Hepatocyte (in vitro differentiated cells): ENCODE measurements around the gene RAB40AL. TPM values are rescaled to one million over a fixed set of nuclear protein-coding genes. Genes with fewer than 3 reads are reported as not detected.
"Not testable (repeated sequence)": the region's sequence is repeated elsewhere in the genome, so short reads cannot be mapped to it uniquely, and the experiment has no call there.

ENCODE experiments used
- DNase-seq: peaks from one replicate; pipeline ENCODE4 v3.0.0-alpha.2; 2016; ENCODE audit warnings: low spot score
- H2AFZ ChIP-seq: fragments of 200-600 bp; sonication (generic); 2 replicates; pipeline ENCODE4 v1.6.0; 2016; ENCODE audit warnings: antibody characterized with exemption, mild to moderate bottlenecking
- H3K27ac ChIP-seq: fragments of 200-600 bp; sonication (generic); 2 replicates; pipeline ENCODE4 v1.5.1; 2016; ENCODE audit warnings: mild to moderate bottlenecking
- H3K27me3 ChIP-seq: fragments of 200-600 bp; sonication (generic); 2 replicates; pipeline ENCODE4 v1.6.1; 2016
- H3K36me3 ChIP-seq: fragments of 200-600 bp; sonication (generic); replicated peaks from 2 replicates; pipeline ENCODE4 v1.5.1; 2016; ENCODE audit warnings: low read depth; ENCODE audit not compliant: insufficient read depth
- H3K4me1 ChIP-seq: fragments of 200-600 bp; sonication (generic); 2 replicates; pipeline ENCODE4 v1.5.1; 2016; ENCODE audit warnings: mild to moderate bottlenecking, moderate library complexity; ENCODE audit not compliant: insufficient read depth
- H3K4me2 ChIP-seq: fragments of 200-600 bp; sonication (generic); 2 replicates; pipeline ENCODE4 v1.6.0; 2016
- H3K4me3 ChIP-seq: fragments of 200-600 bp; sonication (generic); 2 replicates; pipeline ENCODE4 v1.5.1; 2016; ENCODE audit warnings: mild to moderate bottlenecking
- H3K79me2 ChIP-seq: fragments of 200-600 bp; sonication (generic); 2 replicates; pipeline ENCODE4 v1.6.0; 2017; ENCODE audit warnings: mild to moderate bottlenecking
- H3K9me2 ChIP-seq: fragments of 200-600 bp; sonication (generic); replicated peaks from 2 replicates; pipeline ENCODE4 v1.6.0; 2017; ENCODE audit warnings: mild to moderate bottlenecking; ENCODE audit not compliant: insufficient read depth
- H3K9me3 ChIP-seq: fragments of 200-600 bp; sonication (generic); 2 replicates; pipeline ENCODE4 v1.5.1; 2016; ENCODE audit warnings: low read depth, mild to moderate bottlenecking
- H4K20me1 ChIP-seq: fragments of 200-600 bp; sonication (generic); 2 replicates; pipeline ENCODE4 v1.6.0; 2016; ENCODE audit warnings: mild to moderate bottlenecking; ENCODE audit not compliant: insufficient read depth, poor library complexity, severe bottlenecking
- CTCF ChIP-seq: fragments of 200-600 bp; sonication (generic); IDR thresholded peaks from 2 replicates; pipeline ENCODE4 v1.5.1; 2016; ENCODE audit warnings: antibody characterized with exemption, mild to moderate bottlenecking; ENCODE audit not compliant: poor library complexity
- EZH2 ChIP-seq: fragments of 200-600 bp; sonication (generic); IDR thresholded peaks from 2 replicates; pipeline ENCODE4 v1.6.1; 2016; ENCODE audit warnings: antibody characterized with exemption, mild to moderate bottlenecking, borderline replicate concordance
- EZH2phosphoT487 ChIP-seq: fragments of 200-600 bp; sonication (generic); IDR thresholded peaks from one replicate; pipeline ENCODE4 v1.6.1; 2018; ENCODE audit warnings: antibody characterized with exemption, mild to moderate bottlenecking, low read depth, moderate library complexity; ENCODE audit not compliant: unreplicated experiment, severe bottlenecking
- WGBS: methylation state at CpG from one replicate; pipeline ENCODE4 v1.1.6; 2016; ENCODE audit warnings: low lambda C conversion rate; ENCODE audit errors: missing lambda C conversion rate; 5-methylcytosine and 5-hydroxymethylcytosine counted together
- polyA plus RNA-seq: library from polyadenylated mRNA; unstranded; fragments of >200 nt; fragmentation: Nextera tagmentation; extraction: Ambion mirVana; gene quantifications from 2 replicates; pipeline ENCODE4 v1.2.1, GENCODE V29; 2016
- total RNA-seq: library from RNA; depleted of rRNA; stranded (reverse); fragments of >200 nt; gene quantifications from 2 replicates; pipeline ENCODE4 v1.2.3, GENCODE V29; 2014

The RAB40AL gene
- total and polyA plus RNA-seq, 2 experiments from 2014 or later: 0.80 TPM; not detected in 1

- H2AFZ ChIP-seq: no peak overlapping the region
- no peaks in the 10 kb centered on the region for H3K27me3 ChIP-seq
- no peak for DNase-seq
- H3K9me2 ChIP-seq: no peaks in the 10 kb centered on the region
- no peak overlapping the region for H3K4me2 ChIP-seq
- H3K4me1 ChIP-seq: no peaks in the 10 kb centered on the region
- H3K9me3 ChIP-seq: no peaks in the 10 kb centered on the region
- H3K27ac ChIP-seq: no peak overlapping the region
- no peaks in the 10 kb centered on the region for H3K79me2 ChIP-seq
- TF ChIP-seq EZH2 (no peak), EZH2phosphoT487 (no peak), CTCF (no peak)
- 81% methylated on average over 3 of the region's 3 CpGs for WGBS
- H3K4me3 ChIP-seq: no peak overlapping the region
- H3K36me3 ChIP-seq: no peaks in the 10 kb centered on the region
- no peaks in the 10 kb centered on the region for H4K20me1 ChIP-seq
Observed at GRCh38 chrX:102966701-102967100, 29.6 kb downstream of the RAB40AL start.

- Histone ChIP-seq H3K4me2 (no peak overlapping the region), H3K27ac (no peak overlapping the region), H3K4me3 (no peak overlapping the region), H3K9me2 (no peaks in the 10 kb centered on the region), H2AFZ (no peak overlapping the region), H3K79me2 (no peaks in the 10 kb centered on the region), H4K20me1 (no peaks in the 10 kb centered on the region), H3K4me1 (no peaks in the 10 kb centered on the region), H3K27me3 (no peaks in the 10 kb centered on the region), H3K36me3 (no peaks in the 10 kb centered on the region), H3K9me3 (no peaks in the 10 kb centered on the region)
- WGBS: 89% methylated on average over 2 of the region's 2 CpGs
- TF ChIP-seq CTCF: no peak
- TF ChIP-seq EZH2: no peak
- TF ChIP-seq EZH2phosphoT487: no peak
- no peak for DNase-seq
Observed at GRCh38 chrX:102968216-102968615, 31.1 kb downstream of the RAB40AL start.

GRCh38 chrX:102971536-102971935 lies 34.5 kb downstream of the RAB40AL start:
- not testable (repeated sequence) for H3K9me3 ChIP-seq, H3K79me2 ChIP-seq, DNase-seq, H3K4me2 ChIP-seq, H3K9me2 ChIP-seq, H3K27ac ChIP-seq, H3K4me1 ChIP-seq, H3K27me3 ChIP-seq, H2AFZ ChIP-seq, H4K20me1 ChIP-seq, H3K4me3 ChIP-seq, H3K36me3 ChIP-seq

- Histone ChIP-seq H3K79me2 (no peaks in the 10 kb centered on the region), H3K36me3 (no peaks in the 10 kb centered on the region), H2AFZ (no peak overlapping the region), H3K9me2 (no peaks in the 10 kb centered on the region), H3K4me3 (no peak overlapping the region), H3K4me2 (no peak overlapping the region), H3K4me1 (no peaks in the 10 kb centered on the region), H3K27ac (no peak overlapping the region), H3K27me3 (no peaks in the 10 kb centered on the region), H4K20me1 (no peaks in the 10 kb centered on the region), H3K9me3 (no peaks in the 10 kb centered on the region)
- 69% methylated on average over 2 of the region's 2 CpGs for WGBS
- no peak for DNase-seq
- TF ChIP-seq EZH2 (no peak), EZH2phosphoT487 (no peak), CTCF (no peak)
Observed at GRCh38 chrX:102975016-102975415, 37.9 kb downstream of the RAB40AL start.
